RPMI8226 (cell line): ENCODE results near the gene ERF.

Experiments
- DNase-seq: peaks from one replicate; pipeline ENCODE4 v3.0.0-alpha.2; 2015

ERF gene

GRCh38 chr19:42254850-42255765, at the start of gene ERF:
Gene ERF, minus strand, starts transcription at chr19:42255128. Its CDS starts 129 bp downstream, at chr19:42254999.
- DNase-seq: peak; percentile 89

- no peak for DNase-seq
Measured at GRCh38 chr19:42303876-42304275, 48.9 kb upstream of the ERF start.

- no peak for DNase-seq
Measured at GRCh38 chr19:42303101-42303464, 48.2 kb upstream of the ERF start.

- DNase-seq: no peak
Measured at GRCh38 chr19:42301646-42302203, 46.8 kb upstream of the ERF start, which contains the start of gene PRR19. Gene PRR19, plus strand, starts transcription at chr19:42302132. Its CDS starts 7,453 bp downstream, at chr19:42309585.

- no peak for DNase-seq
Measured at GRCh38 chr19:42297039-42297438, 42.1 kb upstream of the ERF start.

- DNase-seq: peak; percentile 72
Measured at GRCh38 chr19:42295831-42296525, 41.0 kb upstream of the ERF start.

- no peak for DNase-seq
Measured at GRCh38 chr19:42295342-42295741, 40.4 kb upstream of the ERF start.

GRCh38 chr19:42294471-42295137, 39.7 kb upstream of the ERF start:
- no peak for DNase-seq

GRCh38 chr19:42293948-42294347, 39.0 kb upstream of the ERF start:
- no peak for DNase-seq

GRCh38 chr19:42293540-42293939, 38.6 kb upstream of the ERF start:
- DNase-seq: no peak

- DNase-seq: no peak
Measured at GRCh38 chr19:42292963-42293362, 38.0 kb upstream of the ERF start.

- no peak for DNase-seq
Measured at GRCh38 chr19:42292042-42292960, 37.4 kb upstream of the ERF start.

GRCh38 chr19:42291435-42291810, 36.5 kb upstream of the ERF start:
- DNase-seq: no peak

GRCh38 chr19:42290523-42291434, 35.9 kb upstream of the ERF start:
- DNase-seq: peak; percentile 49

GRCh38 chr19:42290136-42290522, 35.2 kb upstream of the ERF start:
- no peak for DNase-seq

GRCh38 chr19:42289556-42290041, 34.7 kb upstream of the ERF start:
- DNase-seq: no peak

- no peak for DNase-seq
Measured at GRCh38 chr19:42288881-42289555, 34.1 kb upstream of the ERF start.

GRCh38 chr19:42288387-42288786, 33.5 kb upstream of the ERF start:
- DNase-seq: no peak

- no peak for DNase-seq
Measured at GRCh38 chr19:42287827-42288107, 32.8 kb upstream of the ERF start.

- no peak for DNase-seq
Measured at GRCh38 chr19:42287017-42287826, 32.3 kb upstream of the ERF start.
